Hepatocyte (in vitro differentiated cells): ENCODE data around the gene TOP3B. TPM values are rescaled to one million over a fixed set of nuclear protein-coding genes. Genes with fewer than 3 reads are reported as not detected.

Experiments
- DNase-seq: peaks from one replicate; pipeline ENCODE4 v3.0.0-alpha.2; 2016; ENCODE audit warnings: low spot score
- H2AFZ ChIP-seq: fragments of 200-600 bp; sonication (generic); 2 replicates; pipeline ENCODE4 v1.6.0; 2016; ENCODE audit warnings: antibody characterized with exemption, mild to moderate bottlenecking
- H3K27ac ChIP-seq: fragments of 200-600 bp; sonication (generic); 2 replicates; pipeline ENCODE4 v1.5.1; 2016; ENCODE audit warnings: mild to moderate bottlenecking
- H3K27me3 ChIP-seq: fragments of 200-600 bp; sonication (generic); 2 replicates; pipeline ENCODE4 v1.6.1; 2016
- H3K36me3 ChIP-seq: fragments of 200-600 bp; sonication (generic); replicated peaks from 2 replicates; pipeline ENCODE4 v1.5.1; 2016; ENCODE audit warnings: low read depth; ENCODE audit not compliant: insufficient read depth
- H3K4me1 ChIP-seq: fragments of 200-600 bp; sonication (generic); 2 replicates; pipeline ENCODE4 v1.5.1; 2016; ENCODE audit warnings: mild to moderate bottlenecking, moderate library complexity; ENCODE audit not compliant: insufficient read depth
- H3K4me2 ChIP-seq: fragments of 200-600 bp; sonication (generic); 2 replicates; pipeline ENCODE4 v1.6.0; 2016
- H3K4me3 ChIP-seq: fragments of 200-600 bp; sonication (generic); 2 replicates; pipeline ENCODE4 v1.5.1; 2016; ENCODE audit warnings: mild to moderate bottlenecking
- H3K79me2 ChIP-seq: fragments of 200-600 bp; sonication (generic); 2 replicates; pipeline ENCODE4 v1.6.0; 2017; ENCODE audit warnings: mild to moderate bottlenecking
- H3K9me2 ChIP-seq: fragments of 200-600 bp; sonication (generic); replicated peaks from 2 replicates; pipeline ENCODE4 v1.6.0; 2017; ENCODE audit warnings: mild to moderate bottlenecking; ENCODE audit not compliant: insufficient read depth
- H3K9me3 ChIP-seq: fragments of 200-600 bp; sonication (generic); 2 replicates; pipeline ENCODE4 v1.5.1; 2016; ENCODE audit warnings: low read depth, mild to moderate bottlenecking
- H4K20me1 ChIP-seq: fragments of 200-600 bp; sonication (generic); 2 replicates; pipeline ENCODE4 v1.6.0; 2016; ENCODE audit warnings: mild to moderate bottlenecking; ENCODE audit not compliant: insufficient read depth, poor library complexity, severe bottlenecking
- EZH2 ChIP-seq: fragments of 200-600 bp; sonication (generic); IDR thresholded peaks from 2 replicates; pipeline ENCODE4 v1.6.1; 2016; ENCODE audit warnings: antibody characterized with exemption, mild to moderate bottlenecking, borderline replicate concordance
- EZH2phosphoT487 ChIP-seq: fragments of 200-600 bp; sonication (generic); IDR thresholded peaks from one replicate; pipeline ENCODE4 v1.6.1; 2018; ENCODE audit warnings: antibody characterized with exemption, mild to moderate bottlenecking, low read depth, moderate library complexity; ENCODE audit not compliant: unreplicated experiment, severe bottlenecking
- WGBS: methylation state at CpG from one replicate; pipeline ENCODE4 v1.1.6; 2016; ENCODE audit warnings: low lambda C conversion rate; ENCODE audit errors: missing lambda C conversion rate; 5-methylcytosine and 5-hydroxymethylcytosine counted together
- polyA plus RNA-seq: library from polyadenylated mRNA; unstranded; fragments of >200 nt; fragmentation: Nextera tagmentation; extraction: Ambion mirVana; gene quantifications from 2 replicates; pipeline ENCODE4 v1.2.1, GENCODE V29; 2016
- total RNA-seq: library from RNA; depleted of rRNA; stranded (reverse); fragments of >200 nt; gene quantifications from 2 replicates; pipeline ENCODE4 v1.2.3, GENCODE V29; 2014
- TF ChIP-seq, protein P1 (sequence below): fragments of 200-600 bp; sonication (generic); IDR thresholded peaks from 2 replicates; pipeline ENCODE4 v1.5.1; 2016; ENCODE audit warnings: antibody characterized with exemption, mild to moderate bottlenecking; ENCODE audit not compliant: poor library complexity

The TOP3B gene
- total and polyA plus RNA-seq, 2 experiments from 2014 or later = 26.6 to 30.8 TPM

DNA sequence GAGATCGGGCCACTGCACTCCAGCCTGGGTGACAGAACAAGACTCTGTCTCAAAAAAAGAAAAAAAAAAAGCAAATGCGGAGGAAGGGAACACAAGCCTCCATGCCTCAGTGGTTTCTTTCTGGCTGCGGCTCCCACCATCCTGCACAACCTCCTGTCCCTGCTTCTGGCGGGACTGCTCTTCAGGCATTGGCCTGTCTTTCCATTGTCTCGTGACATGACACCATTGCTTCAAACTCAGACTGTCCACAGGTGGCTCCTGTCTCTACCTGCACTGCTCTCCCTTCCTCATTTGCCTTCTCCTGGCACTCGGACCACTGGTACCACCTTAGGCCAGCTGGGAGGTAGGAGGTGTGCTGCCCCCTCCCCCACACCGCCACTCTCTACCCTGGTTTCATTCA is 19.3 kb downstream of the TOP3B start:
- H3K36me3 ChIP-seq = no peaks in the 10 kb centered on the region
- no peaks in the 10 kb centered on the region for H3K27me3 ChIP-seq
- H3K79me2 ChIP-seq = no peaks in the 10 kb centered on the region
- H3K9me2 ChIP-seq = no peaks in the 10 kb centered on the region
- no peak for TF ChIP-seq EZH2
- TF ChIP-seq EZH2phosphoT487 = no peak
- TF ChIP-seq, protein P1, sequence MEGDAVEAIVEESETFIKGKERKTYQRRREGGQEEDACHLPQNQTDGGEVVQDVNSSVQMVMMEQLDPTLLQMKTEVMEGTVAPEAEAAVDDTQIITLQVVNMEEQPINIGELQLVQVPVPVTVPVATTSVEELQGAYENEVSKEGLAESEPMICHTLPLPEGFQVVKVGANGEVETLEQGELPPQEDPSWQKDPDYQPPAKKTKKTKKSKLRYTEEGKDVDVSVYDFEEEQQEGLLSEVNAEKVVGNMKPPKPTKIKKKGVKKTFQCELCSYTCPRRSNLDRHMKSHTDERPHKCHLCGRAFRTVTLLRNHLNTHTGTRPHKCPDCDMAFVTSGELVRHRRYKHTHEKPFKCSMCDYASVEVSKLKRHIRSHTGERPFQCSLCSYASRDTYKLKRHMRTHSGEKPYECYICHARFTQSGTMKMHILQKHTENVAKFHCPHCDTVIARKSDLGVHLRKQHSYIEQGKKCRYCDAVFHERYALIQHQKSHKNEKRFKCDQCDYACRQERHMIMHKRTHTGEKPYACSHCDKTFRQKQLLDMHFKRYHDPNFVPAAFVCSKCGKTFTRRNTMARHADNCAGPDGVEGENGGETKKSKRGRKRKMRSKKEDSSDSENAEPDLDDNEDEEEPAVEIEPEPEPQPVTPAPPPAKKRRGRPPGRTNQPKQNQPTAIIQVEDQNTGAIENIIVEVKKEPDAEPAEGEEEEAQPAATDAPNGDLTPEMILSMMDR = no peak
- H3K27ac ChIP-seq = no peak overlapping the region
- WGBS = 99% methylated on average over 7 of the region's 7 CpGs
- no peaks in the 10 kb centered on the region for H4K20me1 ChIP-seq
- no peak overlapping the region for H3K4me2 ChIP-seq
- DNase-seq = no peak
- no peak overlapping the region for H3K4me3 ChIP-seq
- no peaks in the 10 kb centered on the region for H3K9me3 ChIP-seq
- H2AFZ ChIP-seq = no peak overlapping the region
- H3K4me1 ChIP-seq = no peaks in the 10 kb centered on the region

DNA sequence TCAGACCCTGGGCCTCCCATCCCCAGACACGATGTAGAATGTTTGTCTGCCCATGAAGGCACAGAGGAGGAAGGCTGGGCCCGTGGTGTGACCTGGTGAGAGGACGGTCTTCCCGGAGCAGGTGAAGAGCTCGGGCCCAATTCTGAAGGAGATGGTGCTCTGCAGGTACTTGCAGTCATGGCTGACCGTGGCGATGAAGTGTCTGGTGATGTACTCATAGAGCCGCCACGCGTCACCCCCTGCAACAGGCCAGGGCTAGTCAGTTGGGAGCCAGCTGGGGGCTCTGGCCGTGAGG is 20.0 kb downstream of the TOP3B start:
- Histone ChIP-seq H3K4me2 (no peak overlapping the region), H3K79me2 (no peaks in the 10 kb centered on the region), H3K9me3 (no peaks in the 10 kb centered on the region), H3K27ac (no peak overlapping the region), H3K36me3 (no peaks in the 10 kb centered on the region), H3K4me1 (no peaks in the 10 kb centered on the region), H3K27me3 (no peaks in the 10 kb centered on the region), H2AFZ (no peak overlapping the region), H3K4me3 (no peak overlapping the region), H4K20me1 (no peaks in the 10 kb centered on the region), H3K9me2 (no peaks in the 10 kb centered on the region)
- 95% methylated on average over 11 of the region's 11 CpGs for WGBS
- TF ChIP-seq EZH2phosphoT487 = no peak
- TF ChIP-seq EZH2 = no peak
- TF ChIP-seq, protein P1 = no peak
- no peak for DNase-seq

DNA sequence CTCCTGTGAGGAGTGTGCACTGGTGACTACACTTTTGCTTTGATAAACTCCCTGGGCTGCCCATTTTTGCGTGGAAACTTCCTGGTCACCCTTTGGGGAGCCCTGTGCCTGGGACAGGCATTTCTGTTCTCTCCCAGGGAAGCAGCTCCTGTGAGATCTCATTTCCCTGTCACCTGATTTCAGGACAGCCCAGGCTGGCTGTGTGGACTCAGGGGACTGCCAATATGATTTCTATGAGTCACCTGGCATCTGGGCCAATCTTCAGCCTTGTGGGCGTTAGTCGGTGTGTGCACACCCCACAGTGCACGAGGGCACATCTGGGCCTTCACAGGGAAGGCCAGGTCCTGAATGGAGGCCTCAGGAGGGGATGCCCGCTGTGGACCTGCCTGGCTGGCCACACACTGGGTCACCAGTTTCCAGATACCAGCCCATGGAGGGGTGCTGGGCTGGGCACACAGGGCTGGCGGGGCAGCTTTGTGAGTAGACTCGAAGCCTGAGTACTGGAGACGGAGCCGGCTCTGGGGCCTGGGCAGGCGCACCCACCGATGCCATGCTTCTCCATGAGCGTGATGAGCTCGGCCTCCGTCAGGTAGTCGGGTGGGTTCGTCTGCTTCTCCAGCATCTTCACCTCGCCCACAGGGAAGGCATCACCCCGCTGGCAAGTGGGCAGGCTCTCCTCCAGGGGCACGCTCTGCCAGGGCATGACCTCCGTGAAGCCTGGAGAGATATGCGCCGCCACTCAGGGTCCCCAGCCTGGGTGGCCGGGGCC is 20.5 kb downstream of the TOP3B start:
- no peak for DNase-seq
- 96% methylated on average over 23 of the region's 23 CpGs for WGBS
- no peaks in the 10 kb centered on the region for H3K9me2 ChIP-seq
- H3K9me3 ChIP-seq = no peaks in the 10 kb centered on the region
- H3K4me2 ChIP-seq = no peak overlapping the region
- no peaks in the 10 kb centered on the region for H3K79me2 ChIP-seq
- H4K20me1 ChIP-seq = no peaks in the 10 kb centered on the region
- no peak overlapping the region for H2AFZ ChIP-seq
- H3K36me3 ChIP-seq = no peaks in the 10 kb centered on the region
- TF ChIP-seq, protein P1 = no peak
- TF ChIP-seq EZH2 (no peak), EZH2phosphoT487 (no peak)
- H3K27ac ChIP-seq = no peak overlapping the region
- no peak overlapping the region for H3K4me3 ChIP-seq
- H3K27me3 ChIP-seq = no peaks in the 10 kb centered on the region
- no peaks in the 10 kb centered on the region for H3K4me1 ChIP-seq
